ENCODE measurements around the gene SHFL.

The SHFL gene

DNA sequence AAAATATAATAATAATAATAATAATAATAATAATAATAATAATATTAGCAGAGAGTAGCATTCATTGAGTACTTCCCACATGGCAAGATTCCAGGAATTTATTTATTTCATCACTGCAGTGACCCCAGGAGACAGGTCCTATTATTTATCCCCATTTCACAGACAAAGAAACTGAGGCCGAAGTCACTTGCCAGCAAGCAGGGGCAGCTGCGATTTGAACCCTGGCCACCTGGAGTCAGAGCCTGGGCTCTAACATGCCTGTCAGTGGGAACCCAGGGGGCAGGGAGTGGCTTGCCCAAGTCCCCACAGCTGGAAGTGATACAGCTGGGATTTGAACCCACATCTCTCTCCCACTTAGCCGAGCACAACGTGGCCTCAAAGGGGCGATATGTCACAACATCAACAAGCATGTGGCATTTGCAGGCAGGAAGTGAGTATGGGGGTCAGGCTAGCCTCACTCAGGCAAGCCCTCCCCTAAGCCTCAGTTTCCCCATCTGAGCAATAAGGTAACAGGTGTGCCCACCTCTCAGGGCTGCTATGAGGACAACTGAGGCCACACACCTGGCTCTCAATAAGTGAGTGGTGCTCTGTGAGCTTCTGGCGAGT is 2.9 kb downstream of the SHFL start:
- Histone ChIP-seq H3K9me3 (ENCODE audit: control insufficient read depth in 1 of 2, low read length in 2 of 2) (no peaks in the 10 kb centered on the region), H3K4me1 (ENCODE audit: control insufficient read depth in 1 of 2, insufficient read depth in 2 of 2, low read length in 2 of 2) (no peaks in the 10 kb centered on the region), H3K36me3 (ENCODE audit: control insufficient read depth in 1 of 2, insufficient read depth in 2 of 2, low read length in 2 of 2) (peaks cover 4 to 46% of the 10 kb centered on the region in 2 donors), H3K27ac (ENCODE audit: low read length) (no peak overlapping the region), H3K27me3 (ENCODE audit: low read depth, low read length) (no peaks in the 10 kb centered on the region), H3K4me3 (ENCODE audit: low read depth in 1 of 2, low read length in 2 of 2) (no peak overlapping the region)

DNA sequence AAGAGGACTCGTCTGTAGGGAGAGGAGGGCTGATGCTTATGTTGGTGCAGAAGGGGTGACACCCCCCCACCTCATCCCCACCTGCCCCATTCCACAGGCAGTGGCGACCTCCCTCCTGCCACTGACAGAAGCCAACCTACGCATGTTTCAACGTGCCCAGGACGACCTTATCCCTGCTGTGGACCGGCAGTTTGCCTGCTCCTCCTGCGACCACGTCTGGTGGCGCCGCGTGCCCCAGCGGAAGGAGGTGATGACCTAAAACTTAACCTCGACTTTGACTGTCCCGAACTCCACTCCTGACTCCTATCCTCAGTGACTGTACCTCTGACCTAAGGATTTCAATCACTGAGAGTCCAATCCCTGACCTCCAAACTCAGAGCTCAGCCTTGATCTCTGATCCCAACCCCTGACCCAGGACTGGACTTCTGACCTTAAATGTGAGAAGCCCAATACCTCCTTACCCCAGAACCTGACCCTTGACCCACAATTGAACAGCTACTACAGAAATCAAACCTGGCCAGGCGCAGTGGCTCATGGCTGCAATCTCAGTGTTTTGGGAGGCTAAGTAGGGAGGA is 3.8 kb downstream of the SHFL start:
- H3K4me3 ChIP-seq (ENCODE audit: low read depth in 1 of 2, low read length in 2 of 2): no peak overlapping the region
- H3K9me3 ChIP-seq (ENCODE audit: control insufficient read depth in 1 of 2, low read length in 2 of 2): no peaks in the 10 kb centered on the region
- H3K36me3 ChIP-seq (ENCODE audit: control insufficient read depth in 1 of 2, insufficient read depth in 2 of 2, low read length in 2 of 2): peaks cover 4 to 46% of the 10 kb centered on the region in 2 donors
- no peak overlapping the region for H3K27ac ChIP-seq (ENCODE audit: low read length)
- H3K27me3 ChIP-seq (ENCODE audit: low read depth, low read length): no peaks in the 10 kb centered on the region
- H3K4me1 ChIP-seq (ENCODE audit: control insufficient read depth in 1 of 2, insufficient read depth in 2 of 2, low read length in 2 of 2): no peaks in the 10 kb centered on the region

DNA sequence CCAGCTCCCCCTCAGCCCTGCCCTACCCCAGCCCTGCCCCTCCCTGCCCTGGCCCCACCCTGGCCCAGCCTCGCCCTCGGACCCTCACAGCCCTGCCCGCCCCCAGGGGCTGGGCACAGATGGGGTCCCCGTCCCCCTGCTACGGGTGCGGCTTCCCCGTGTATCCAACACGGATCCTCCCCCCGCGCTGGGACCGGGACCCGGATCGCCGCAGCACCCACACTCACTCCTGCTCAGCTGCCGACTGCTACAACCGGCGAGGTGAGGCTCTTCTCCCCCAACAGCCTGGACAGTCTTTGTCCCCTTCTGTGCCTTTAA is 5.2 kb downstream of the SHFL start:
- no peaks in the 10 kb centered on the region for H3K9me3 ChIP-seq (ENCODE audit: control insufficient read depth in 1 of 2, low read length in 2 of 2)
- no peak overlapping the region for H3K4me3 ChIP-seq (ENCODE audit: low read depth in 1 of 2, low read length in 2 of 2)
- no peaks in the 10 kb centered on the region for H3K27me3 ChIP-seq (ENCODE audit: low read depth, low read length)
- peaks cover 0 to 7% of the 10 kb centered on the region in 2 donors for H3K4me1 ChIP-seq (ENCODE audit: control insufficient read depth in 1 of 2, insufficient read depth in 2 of 2, low read length in 2 of 2)
- peaks cover 4 to 46% of the 10 kb centered on the region in 2 donors for H3K36me3 ChIP-seq (ENCODE audit: control insufficient read depth in 1 of 2, insufficient read depth in 2 of 2, low read length in 2 of 2)
- no peak overlapping the region for H3K27ac ChIP-seq (ENCODE audit: low read length)

DNA sequence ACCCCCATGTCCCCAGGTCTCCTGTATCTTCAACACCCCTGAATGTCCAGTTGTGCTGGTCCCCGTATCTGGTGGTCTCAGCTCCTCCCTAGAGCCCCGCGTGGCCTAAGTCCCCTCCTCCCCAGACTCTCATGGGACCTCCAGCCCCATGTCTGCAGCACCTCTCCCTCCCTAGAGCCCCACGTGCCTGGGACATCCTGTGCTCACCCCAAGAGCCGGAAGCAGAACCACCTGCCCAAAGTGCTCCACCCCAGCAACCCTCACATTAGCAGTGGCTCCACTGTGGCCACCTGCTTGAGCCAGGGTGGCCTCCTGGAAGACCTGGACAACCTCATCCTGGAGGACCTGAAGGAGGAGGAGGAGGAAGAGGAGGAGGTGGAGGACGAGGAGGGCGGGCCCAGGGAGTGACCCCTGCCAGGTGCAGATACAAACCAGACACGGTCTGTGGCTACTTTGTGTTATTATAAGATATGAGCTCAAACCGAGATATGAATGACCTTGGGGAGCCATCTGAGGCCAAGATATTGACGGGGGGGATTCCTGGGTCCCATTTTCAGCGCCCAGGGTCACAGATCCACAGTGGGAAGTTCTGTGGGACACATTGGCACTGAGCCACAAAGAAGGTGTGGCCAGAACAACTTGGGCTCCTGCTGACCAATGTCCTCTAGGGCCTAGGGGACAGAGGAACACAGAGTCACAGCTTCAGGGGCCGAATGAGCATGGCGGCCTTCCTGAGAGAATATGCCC is 6.0 kb downstream of the SHFL start:
- Histone ChIP-seq H3K27ac (ENCODE audit: low read length) (no peak overlapping the region), H3K36me3 (ENCODE audit: control insufficient read depth in 1 of 2, insufficient read depth in 2 of 2, low read length in 2 of 2) (peaks cover 4 to 46% of the 10 kb centered on the region in 2 donors), H3K9me3 (ENCODE audit: control insufficient read depth in 1 of 2, low read length in 2 of 2) (no peaks in the 10 kb centered on the region), H3K4me3 (ENCODE audit: low read depth in 1 of 2, low read length in 2 of 2) (no peak overlapping the region), H3K27me3 (ENCODE audit: low read depth, low read length) (no peaks in the 10 kb centered on the region), H3K4me1 (ENCODE audit: control insufficient read depth in 1 of 2, insufficient read depth in 2 of 2, low read length in 2 of 2) (peaks cover 0 to 12% of the 10 kb centered on the region in 2 donors)

DNA sequence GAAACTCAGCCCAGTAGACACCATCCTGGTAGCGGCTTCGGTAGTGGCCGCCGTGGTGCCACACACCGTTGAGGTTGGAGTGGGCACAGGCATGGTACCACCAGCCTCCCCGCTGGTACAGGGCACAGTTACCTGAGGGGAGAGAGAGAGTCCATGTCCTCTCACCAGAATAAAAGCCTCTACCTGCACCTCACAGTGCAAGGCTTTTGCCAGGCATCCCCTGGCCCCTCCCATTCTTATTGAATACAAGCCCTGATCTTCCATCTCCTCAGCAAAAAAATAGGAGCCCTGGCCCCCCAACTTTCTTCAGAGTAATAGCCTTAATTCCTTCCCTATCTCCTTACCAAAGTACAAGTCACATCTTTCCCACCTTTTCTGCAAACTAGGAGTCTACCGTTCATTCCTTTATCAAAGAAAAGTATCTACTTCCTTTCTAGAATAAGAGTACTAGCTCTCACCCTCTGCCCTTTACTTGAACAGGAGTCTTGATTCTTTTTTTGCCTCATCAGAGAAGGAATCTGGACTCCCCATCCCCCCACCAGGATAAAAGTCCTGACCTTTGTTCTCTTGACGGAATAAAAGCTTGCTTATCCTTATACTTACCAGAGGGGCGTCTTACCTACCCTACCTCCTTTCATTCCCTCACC is 6.7 kb downstream of the SHFL start:
- peaks cover 0 to 12% of the 10 kb centered on the region in 2 donors for H3K4me1 ChIP-seq (ENCODE audit: control insufficient read depth in 1 of 2, insufficient read depth in 2 of 2, low read length in 2 of 2)
- no peak overlapping the region for H3K27ac ChIP-seq (ENCODE audit: low read length)
- no peaks in the 10 kb centered on the region for H3K27me3 ChIP-seq (ENCODE audit: low read depth, low read length)
- no peaks in the 10 kb centered on the region for H3K9me3 ChIP-seq (ENCODE audit: control insufficient read depth in 1 of 2, low read length in 2 of 2)
- no peak overlapping the region for H3K4me3 ChIP-seq (ENCODE audit: low read depth in 1 of 2, low read length in 2 of 2)
- H3K36me3 ChIP-seq (ENCODE audit: control insufficient read depth in 1 of 2, insufficient read depth in 2 of 2, low read length in 2 of 2): peaks cover 4 to 46% of the 10 kb centered on the region in 2 donors

DNA sequence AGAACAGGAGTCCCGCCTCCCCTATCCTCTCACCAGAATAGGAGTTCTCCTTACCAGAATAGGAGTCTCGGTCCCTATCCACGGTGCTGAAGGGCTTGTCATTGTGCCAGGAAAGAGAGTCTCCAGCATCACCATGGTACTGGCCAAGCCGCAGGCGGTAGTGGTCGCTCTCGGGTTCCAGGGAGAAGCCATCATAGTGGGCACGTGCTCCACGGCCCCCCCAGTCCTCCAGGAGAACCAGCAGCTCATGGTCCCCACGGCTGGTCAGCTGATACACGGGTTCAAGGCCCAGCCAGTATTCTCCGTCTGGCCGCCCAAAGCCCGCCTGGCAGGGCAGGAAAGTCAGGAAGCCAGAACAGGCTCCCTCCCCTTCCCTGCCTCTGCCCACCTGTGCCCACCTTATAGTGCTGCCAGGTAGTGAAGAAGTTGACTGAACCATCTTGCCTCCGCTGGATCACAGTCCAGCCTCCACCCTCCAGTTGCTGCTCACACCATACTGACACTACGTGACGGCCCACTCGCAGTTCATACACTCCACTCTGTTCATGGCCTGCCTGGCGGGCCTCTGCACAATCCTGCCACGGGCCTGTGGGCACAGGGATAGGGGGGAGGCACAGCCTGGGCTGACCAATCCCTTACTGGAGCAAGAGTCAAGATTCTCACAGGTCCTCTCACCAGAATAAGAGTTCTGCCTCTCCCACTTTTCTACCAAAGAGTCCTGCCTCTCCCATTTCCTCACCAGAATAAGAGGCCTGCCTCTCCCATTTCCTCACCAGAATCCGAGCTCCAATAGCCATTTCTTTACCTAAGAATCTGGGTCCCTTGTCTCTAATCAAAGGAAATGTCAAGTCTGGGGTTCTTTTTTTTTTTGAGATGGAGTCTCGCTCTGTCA is 7.4 kb downstream of the SHFL start:
- Histone ChIP-seq H3K4me1 (ENCODE audit: control insufficient read depth in 1 of 2, insufficient read depth in 2 of 2, low read length in 2 of 2) (peaks cover 0 to 12% of the 10 kb centered on the region in 2 donors), H3K4me3 (ENCODE audit: low read depth in 1 of 2, low read length in 2 of 2) (no peak overlapping the region), H3K36me3 (ENCODE audit: control insufficient read depth in 1 of 2, insufficient read depth in 2 of 2, low read length in 2 of 2) (peaks cover 4 to 46% of the 10 kb centered on the region in 2 donors), H3K9me3 (ENCODE audit: control insufficient read depth in 1 of 2, low read length in 2 of 2) (no peaks in the 10 kb centered on the region), H3K27ac (ENCODE audit: low read length) (no peak overlapping the region), H3K27me3 (ENCODE audit: low read depth, low read length) (no peaks in the 10 kb centered on the region)

DNA sequence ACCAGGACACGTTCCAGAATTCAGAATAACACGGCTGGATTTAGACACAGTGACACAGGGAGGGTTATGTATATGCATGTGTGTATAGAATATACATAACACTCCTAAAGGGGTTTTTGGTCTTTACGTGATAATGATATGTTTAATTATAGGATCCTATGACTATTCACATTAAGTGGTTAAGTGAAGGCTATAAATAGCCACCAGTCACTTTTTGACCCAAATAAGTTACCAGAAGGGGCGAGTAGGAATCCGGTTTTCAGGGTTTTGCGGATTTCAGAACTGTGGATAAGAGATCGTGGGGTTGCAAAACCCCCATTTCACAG is 9.5 kb downstream of the SHFL start:
- peaks cover 0 to 28% of the 10 kb centered on the region in 2 donors for H3K36me3 ChIP-seq (ENCODE audit: control insufficient read depth in 1 of 2, insufficient read depth in 2 of 2, low read length in 2 of 2)
- no peaks in the 10 kb centered on the region for H3K9me3 ChIP-seq (ENCODE audit: control insufficient read depth in 1 of 2, low read length in 2 of 2)
- H3K27me3 ChIP-seq (ENCODE audit: low read depth, low read length): no peaks in the 10 kb centered on the region
- H3K4me3 ChIP-seq (ENCODE audit: low read depth in 1 of 2, low read length in 2 of 2): peak overlapping the region in 1 of 2 donors; percentile 33
- peak overlapping the region; percentile 40 for H3K27ac ChIP-seq (ENCODE audit: low read length)
- H3K4me1 ChIP-seq (ENCODE audit: control insufficient read depth in 1 of 2, insufficient read depth in 2 of 2, low read length in 2 of 2): peaks cover 0 to 12% of the 10 kb centered on the region in 2 donors

DNA sequence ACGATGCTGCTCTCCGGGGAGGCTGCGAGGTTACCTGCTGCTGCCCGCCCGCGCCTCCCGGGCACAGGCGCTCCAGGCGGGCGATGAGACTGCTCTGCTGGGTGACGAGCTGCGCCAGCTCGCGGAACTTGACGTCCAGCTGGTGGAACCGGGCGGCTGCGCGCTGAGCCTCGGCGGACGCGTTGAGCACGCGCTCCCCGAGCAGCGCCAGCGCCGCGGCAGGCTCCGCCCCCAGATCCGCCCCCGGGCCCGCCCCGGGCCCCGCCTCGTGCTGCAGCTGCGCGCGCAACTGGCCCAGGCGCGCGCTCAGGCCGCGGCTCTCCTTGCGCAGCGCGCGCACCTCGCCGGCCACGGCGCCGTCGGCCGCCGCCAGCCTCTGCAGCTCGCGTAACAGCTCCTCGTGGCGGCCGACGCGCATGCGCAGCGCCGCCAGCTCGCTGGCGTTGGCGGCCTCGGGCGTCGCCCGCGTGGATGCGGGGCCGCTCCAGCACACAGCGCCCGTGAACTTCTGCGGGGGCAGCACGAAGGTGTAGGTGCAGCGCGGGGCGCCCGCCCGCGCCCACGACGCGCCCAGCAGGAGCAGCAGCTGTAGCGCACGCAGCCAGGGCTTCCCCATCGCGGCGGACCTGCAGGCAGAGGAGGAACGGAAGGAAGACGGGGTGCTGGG is 10.0 kb downstream of the SHFL start:
- Histone ChIP-seq H3K4me3 (ENCODE audit: low read depth in 1 of 2, low read length in 2 of 2) (peak overlapping the region; percentile 46 to 72), H3K27ac (ENCODE audit: low read length) (peak overlapping the region; percentile 40), H3K27me3 (ENCODE audit: low read depth, low read length) (no peaks in the 10 kb centered on the region), H3K36me3 (ENCODE audit: control insufficient read depth in 1 of 2, insufficient read depth in 2 of 2, low read length in 2 of 2) (peaks cover 0 to 23% of the 10 kb centered on the region in 2 donors), H3K4me1 (ENCODE audit: control insufficient read depth in 1 of 2, insufficient read depth in 2 of 2, low read length in 2 of 2) (peaks cover 0 to 12% of the 10 kb centered on the region in 2 donors), H3K9me3 (ENCODE audit: control insufficient read depth in 1 of 2, low read length in 2 of 2) (no peaks in the 10 kb centered on the region)

DNA sequence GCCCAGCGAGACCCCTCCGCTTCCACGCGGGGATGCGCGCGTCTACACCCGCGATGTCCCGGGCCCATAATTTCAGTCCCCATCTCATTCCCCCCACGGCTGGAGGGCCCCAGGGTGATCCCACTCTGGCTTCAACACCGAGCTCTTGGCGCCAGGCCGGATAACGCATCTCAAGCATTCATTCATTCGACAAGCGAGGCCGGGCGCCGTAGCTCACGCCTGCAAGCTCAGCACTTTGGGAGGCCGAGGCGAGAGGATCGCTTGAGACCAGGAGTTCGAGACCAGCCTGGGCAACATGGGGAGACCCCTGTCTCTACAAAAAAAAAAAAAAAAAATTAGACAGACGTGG is 10.5 kb downstream of the SHFL start:
- H3K4me1 ChIP-seq (ENCODE audit: control insufficient read depth in 1 of 2, insufficient read depth in 2 of 2, low read length in 2 of 2): peaks cover 0 to 12% of the 10 kb centered on the region in 2 donors
- no peak overlapping the region for H3K27ac ChIP-seq (ENCODE audit: low read length)
- no peaks in the 10 kb centered on the region for H3K9me3 ChIP-seq (ENCODE audit: control insufficient read depth in 1 of 2, low read length in 2 of 2)
- H3K36me3 ChIP-seq (ENCODE audit: control insufficient read depth in 1 of 2, insufficient read depth in 2 of 2, low read length in 2 of 2): peaks cover 0 to 20% of the 10 kb centered on the region in 2 donors
- H3K27me3 ChIP-seq (ENCODE audit: low read depth, low read length): no peaks in the 10 kb centered on the region
- H3K4me3 ChIP-seq (ENCODE audit: low read depth in 1 of 2, low read length in 2 of 2): peak overlapping the region; percentile 46 to 72

DNA sequence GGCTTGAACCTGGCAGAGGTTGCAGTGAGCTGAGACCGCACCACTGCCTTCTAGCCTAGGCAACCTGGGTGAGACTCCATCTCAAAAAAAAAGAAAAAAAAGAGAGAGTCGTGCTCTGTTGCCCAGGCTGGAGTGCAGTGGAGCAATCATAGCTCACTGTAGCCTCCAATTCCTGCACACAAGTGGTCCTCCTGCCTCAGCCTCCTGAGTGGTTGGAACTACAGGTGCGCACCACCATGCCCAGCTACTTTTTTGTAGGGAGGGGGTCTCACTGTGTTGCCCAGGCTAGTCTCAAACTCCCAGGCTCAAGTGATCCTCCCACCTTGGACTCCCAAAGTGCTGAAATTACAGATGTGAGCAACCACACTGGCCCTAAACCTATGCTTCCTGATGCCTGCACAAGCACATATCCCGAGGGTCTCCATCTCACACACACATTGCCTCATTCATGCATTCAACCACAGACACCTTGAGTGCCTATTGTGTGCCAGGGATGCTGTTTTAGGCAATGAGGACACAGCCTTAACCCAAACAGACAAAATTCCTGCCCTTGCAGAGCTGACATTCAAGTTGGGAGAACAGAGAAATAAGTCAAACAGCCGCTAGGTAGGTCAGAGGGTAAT is 14.2 kb downstream of the SHFL start:
- H3K36me3 ChIP-seq (ENCODE audit: control insufficient read depth in 1 of 2, insufficient read depth in 2 of 2, low read length in 2 of 2): no peaks in the 10 kb centered on the region
- no peak overlapping the region for H3K4me3 ChIP-seq (ENCODE audit: low read depth in 1 of 2, low read length in 2 of 2)
- H3K9me3 ChIP-seq (ENCODE audit: control insufficient read depth in 1 of 2, low read length in 2 of 2): no peaks in the 10 kb centered on the region
- H3K27me3 ChIP-seq (ENCODE audit: low read depth, low read length): no peaks in the 10 kb centered on the region
- H3K27ac ChIP-seq (ENCODE audit: low read length): no peak overlapping the region
- H3K4me1 ChIP-seq (ENCODE audit: control insufficient read depth in 1 of 2, insufficient read depth in 2 of 2, low read length in 2 of 2): peaks cover 0 to 12% of the 10 kb centered on the region in 2 donors

Measured in muscle layer of duodenum (tissue), 2 donors.